ENCODE measurements around the gene GPRIN1.

Gene GPRIN1

GRCh38 chr5:176550275-176550831 is 59.6 kb downstream of the GPRIN1 start:
- Histone ChIP-seq H3K79me2 (ENCODE audit: low read length) (no peaks in the 10 kb centered on the region), H2AFZ (ENCODE audit: low read depth, low read length) (no peak overlapping the region), H3K4me2 (ENCODE audit: low read length) (peak overlapping the region; percentile 67), H3K4me1 (ENCODE audit: low read length) (peaks cover 8% of the 10 kb centered on the region), H3K9ac (ENCODE audit: low read length) (no peak overlapping the region), H3K9me3 (ENCODE audit: insufficient read depth, low read length) (no peaks in the 10 kb centered on the region), H4K20me1 (ENCODE audit: insufficient read depth, low read length) (no peaks in the 10 kb centered on the region), H3K27ac (ENCODE audit: low read length) (no peak overlapping the region), H3K27me3 (ENCODE audit: low read depth, low read length) (0 out of 2 replicates have a peak, but pooled peaks cover 5% of the 10 kb centered on the region), H3K4me3 (ENCODE audit: low read length) (peak overlapping the region; percentile 48; the same call in 1 of the 2 replicates), H3K36me3 (replicated peaks; ENCODE audit: low read depth, low read length) (no peaks in the 10 kb centered on the region)
- no peak for TF ChIP-seq EZH2phosphoT487 (IDR thresholded peaks at IDR 0.05; ENCODE audit: low read depth)
- TF ChIP-seq CTCF (IDR thresholded peaks at IDR 0.05; ENCODE audit: low read depth, low read length): no peak

GRCh38 chr5:176549871-176550270 is 60.1 kb downstream of the GPRIN1 start:
- Histone ChIP-seq H3K4me1 (ENCODE audit: low read length) (peaks cover 8% of the 10 kb centered on the region), H2AFZ (ENCODE audit: low read depth, low read length) (no peak overlapping the region), H3K36me3 (replicated peaks; ENCODE audit: low read depth, low read length) (no peaks in the 10 kb centered on the region), H4K20me1 (ENCODE audit: insufficient read depth, low read length) (no peaks in the 10 kb centered on the region), H3K4me3 (ENCODE audit: low read length) (no peak overlapping the region), H3K27me3 (ENCODE audit: low read depth, low read length) (0 out of 2 replicates have a peak, but pooled peaks cover 5% of the 10 kb centered on the region), H3K9ac (ENCODE audit: low read length) (no peak overlapping the region), H3K4me2 (ENCODE audit: low read length) (no peak overlapping the region), H3K27ac (ENCODE audit: low read length) (no peak overlapping the region), H3K79me2 (ENCODE audit: low read length) (no peaks in the 10 kb centered on the region), H3K9me3 (ENCODE audit: insufficient read depth, low read length) (no peaks in the 10 kb centered on the region)
- TF ChIP-seq EZH2phosphoT487 (IDR thresholded peaks at IDR 0.05; ENCODE audit: low read depth) (no peak), CTCF (IDR thresholded peaks at IDR 0.05; ENCODE audit: low read depth, low read length) (no peak)

GRCh38 chr5:176548967-176549444 is 61.0 kb downstream of the GPRIN1 start, which contains the start of gene CDHR2:
TSS of gene CDHR2 (plus strand) at chr5:176549342. CDS start at chr5:176565353, 16,011 bp downstream.
- H3K4me1 ChIP-seq (ENCODE audit: low read length): peaks cover 13% of the 10 kb centered on the region
- H2AFZ ChIP-seq (ENCODE audit: low read depth, low read length): no peak within 1 kb of the TSS
- no peak within 1 kb of the TSS for H3K27ac ChIP-seq (ENCODE audit: low read length)
- H3K4me2 ChIP-seq (ENCODE audit: low read length): no peak within 1 kb of the TSS
- H3K4me3 ChIP-seq (ENCODE audit: low read length): no peak within 1 kb of the TSS
- no peaks in the 10 kb centered on the region for H4K20me1 ChIP-seq (ENCODE audit: insufficient read depth, low read length)
- H3K27me3 ChIP-seq (ENCODE audit: low read depth, low read length): 0 out of 2 replicates have a peak, but pooled peaks cover 3% of the 10 kb centered on the region
- no peak within 1 kb of the TSS for H3K9ac ChIP-seq (ENCODE audit: low read length)
- TF ChIP-seq EZH2phosphoT487 (IDR thresholded peaks at IDR 0.05; ENCODE audit: low read depth) (no peak), CTCF (IDR thresholded peaks at IDR 0.05; ENCODE audit: low read depth, low read length) (no peak)
- no peaks in the 10 kb centered on the region for H3K9me3 ChIP-seq (ENCODE audit: insufficient read depth, low read length)
- H3K36me3 ChIP-seq (replicated peaks; ENCODE audit: low read depth, low read length): no peaks in the 10 kb centered on the region
- no peaks in the 10 kb centered on the region for H3K79me2 ChIP-seq (ENCODE audit: low read length)

GRCh38 chr5:176547802-176548201 is 62.2 kb downstream of the GPRIN1 start:
- Histone ChIP-seq H3K4me2 (ENCODE audit: low read length) (no peak overlapping the region), H3K4me1 (ENCODE audit: low read length) (peaks cover 13% of the 10 kb centered on the region), H3K27ac (ENCODE audit: low read length) (no peak overlapping the region), H3K79me2 (ENCODE audit: low read length) (no peaks in the 10 kb centered on the region; the same call in 1 of the 2 replicates), H3K27me3 (ENCODE audit: low read depth, low read length) (no peaks in the 10 kb centered on the region), H2AFZ (ENCODE audit: low read depth, low read length) (no peak overlapping the region), H3K36me3 (replicated peaks; ENCODE audit: low read depth, low read length) (no peaks in the 10 kb centered on the region), H3K9me3 (ENCODE audit: insufficient read depth, low read length) (no peaks in the 10 kb centered on the region), H3K9ac (ENCODE audit: low read length) (no peak overlapping the region), H4K20me1 (ENCODE audit: insufficient read depth, low read length) (no peaks in the 10 kb centered on the region), H3K4me3 (ENCODE audit: low read length) (no peak overlapping the region)
- TF ChIP-seq CTCF (IDR thresholded peaks at IDR 0.05; ENCODE audit: low read depth, low read length) (no peak), EZH2phosphoT487 (IDR thresholded peaks at IDR 0.05; ENCODE audit: low read depth) (no peak)
